ENCODE measurements around the gene SLC20A1. TPM values are rescaled to one million over a fixed set of nuclear protein-coding genes. Genes with fewer than 3 reads are reported as not detected.

SLC20A1 gene
- total RNA-seq, 3 donors from 2014 or later = 26.1 to 46.8 (median 42.6) TPM

GRCh38 chr2:112640800-112641675, 4.7 kb upstream of the SLC20A1 start:
- Histone ChIP-seq H3K4me1 (no peaks in the 10 kb centered on the region), H3K4me3 (no peak overlapping the region), H3K27ac (peak overlapping the region; percentile 48 to 73), H3K27me3 (no peaks in the 10 kb centered on the region), H3K9me3 (no peaks in the 10 kb centered on the region), H3K36me3 (no peaks in the 10 kb centered on the region)
- intact Hi-C loops (cut with DNase I; ENCODE audit: low total_unique reads) = no loop called here
- no peak for DNase-seq (ENCODE audit: low spot score in 2 of 2)
- TF ChIP-seq POLR2A (IDR thresholded peaks at IDR 0.05) (no peak), CTCF (IDR thresholded peaks at IDR 0.05) (no peak), POLR2AphosphoS5 (IDR thresholded peaks at IDR 0.05) (no peak)

- no peaks in the 10 kb centered on the region for H3K4me1 ChIP-seq
- no peak overlapping the region for H3K4me3 ChIP-seq
- no peaks in the 10 kb centered on the region for H3K9me3 ChIP-seq
- no peaks in the 10 kb centered on the region for H3K36me3 ChIP-seq
- TF ChIP-seq POLR2A (IDR thresholded peaks at IDR 0.05) (no peak), CTCF (IDR thresholded peaks at IDR 0.05) (no peak)
- no peak for DNase-seq (ENCODE audit: low spot score in 2 of 2)
- intact Hi-C loops (cut with DNase I; ENCODE audit: low total_unique reads) = no loop called here
- peak overlapping the region in 1 of 2 donors; percentile 73 for H3K27ac ChIP-seq
- no peaks in the 10 kb centered on the region for H3K27me3 ChIP-seq
These were observed 4.0 kb upstream of the SLC20A1 start for GRCh38 chr2:112641701-112642100.

GRCh38 chr2:112642561-112642960, 3.2 kb upstream of the SLC20A1 start:
- intact Hi-C loops (cut with DNase I; ENCODE audit: low total_unique reads) = no loop called here

GRCh38 chr2:112642966-112643365, 2.8 kb upstream of the SLC20A1 start:
- no peak overlapping the region for H3K4me3 ChIP-seq
- no peaks in the 10 kb centered on the region for H3K27me3 ChIP-seq
- intact Hi-C loops (cut with DNase I; ENCODE audit: low total_unique reads) = no loop called here
- H3K27ac ChIP-seq = no peak overlapping the region
- no peaks in the 10 kb centered on the region for H3K9me3 ChIP-seq
- H3K36me3 ChIP-seq = no peaks in the 10 kb centered on the region
- DNase-seq (ENCODE audit: low spot score in 2 of 2) = no peak
- no peaks in the 10 kb centered on the region for H3K4me1 ChIP-seq
- no peak for TF ChIP-seq POLR2A (IDR thresholded peaks at IDR 0.05)
- TF ChIP-seq CTCF (IDR thresholded peaks at IDR 0.05) = no peak
- no peak for TF ChIP-seq POLR2AphosphoS5 (IDR thresholded peaks at IDR 0.05)

More at GRCh38 chr2:112642561-112642960, 3.2 kb upstream of the SLC20A1 start:
- Histone ChIP-seq H3K36me3 (no peaks in the 10 kb centered on the region), H3K27ac (no peak overlapping the region), H3K27me3 (no peaks in the 10 kb centered on the region), H3K9me3 (no peaks in the 10 kb centered on the region), H3K4me3 (no peak overlapping the region), H3K4me1 (no peaks in the 10 kb centered on the region)
- TF ChIP-seq POLR2A (IDR thresholded peaks at IDR 0.05) (no peak), CTCF (IDR thresholded peaks at IDR 0.05) (no peak), POLR2AphosphoS5 (IDR thresholded peaks at IDR 0.05) (no peak)
- DNase-seq (ENCODE audit: low spot score in 2 of 2) = no peak

GRCh38 chr2:112643488-112643887, 2.3 kb upstream of the SLC20A1 start:
- intact Hi-C loops (cut with DNase I; ENCODE audit: low total_unique reads) = no loop called here
- H3K9me3 ChIP-seq = no peaks in the 10 kb centered on the region
- H3K27me3 ChIP-seq = no peaks in the 10 kb centered on the region
- TF ChIP-seq POLR2AphosphoS5 (IDR thresholded peaks at IDR 0.05) = no peak
- TF ChIP-seq POLR2A (IDR thresholded peaks at IDR 0.05) = no peak
- TF ChIP-seq CTCF (IDR thresholded peaks at IDR 0.05) = no peak
- DNase-seq (ENCODE audit: low spot score in 2 of 2) = no peak
- no peak overlapping the region for H3K4me3 ChIP-seq
- H3K4me1 ChIP-seq = no peaks in the 10 kb centered on the region
- no peaks in the 10 kb centered on the region for H3K36me3 ChIP-seq
- peak overlapping the region in 1 of 2 donors; percentile 97 for H3K27ac ChIP-seq
